Endothelial cell of umbilical vein (primary cell): ENCODE measurements around the gene RELN. TPM values are rescaled to one million over a fixed set of nuclear protein-coding genes. Genes with fewer than 3 reads are reported as not detected.

ENCODE experiments used
- BruUV-seq: library from RNA; stranded (reverse); fragments of 400-500 nt; replicated peaks from 2 replicates; lab custom pipeline; 2021; lab: Mats Ljungman, UMichigan
- CTCF ChIA-PET: fragments of 300-600, 350-600 bp; sonication (Branson Sonifier 250); formaldehyde crosslinking; loops from one replicate; lab custom pipeline; 2021; ENCODE audit warnings: antibody characterized with exemption, inconsistent platforms; lab: Charles Lee
- POLR2A ChIA-PET: fragments of 300-600, 350-600 bp; sonication (Branson Sonifier 250); formaldehyde crosslinking; loops from one replicate; lab custom pipeline; 2021; ENCODE audit warnings: antibody characterized with exemption, inconsistent platforms; lab: Charles Lee
- DNase-seq: peaks from one replicate; pipeline ENCODE4 v3.0.0-alpha.2; 2011; ENCODE audit warnings: low read depth, low spot score
- FAIRE-seq: peaks from 2 replicates; lab custom pipeline; 2011; peaks lifted over from hg19 to GRCh38; lab: Jason Lieb, UNC
- H2AFZ ChIP-seq: 2 replicates; pipeline ENCODE4 v1.6.0; 2012; ENCODE audit warnings: low read depth, low read length, control low read depth, inconsistent platforms
- H3K27ac ChIP-seq: 2 replicates; pipeline ENCODE4 v1.5.1; 2011; ENCODE audit warnings: low read depth, mild to moderate bottlenecking, control low read depth, low read length, moderate library complexity; ENCODE audit not compliant: insufficient read depth
- H3K27me3 ChIP-seq, 2 experiments: 2 replicates each; pipeline versions ENCODE4 v1.6.0 to v1.6.1; 2011; ENCODE audit warnings: low read length in 2 of 2, mixed read lengths in 1 of 2; ENCODE audit not compliant: control insufficient read depth in 2 of 2, insufficient read depth in 2 of 2
- H3K36me3 ChIP-seq, 2 experiments: 2 replicates in 1 of 2; 3 replicates in 1 of 2; pipeline ENCODE4 v1.5.1; 2011; ENCODE audit warnings: low read length in 2 of 2, mild to moderate bottlenecking in 1 of 2, moderate library complexity in 1 of 2; ENCODE audit not compliant: control insufficient read depth in 2 of 2, insufficient read depth in 2 of 2; ENCODE audit errors: extremely low read depth in 1 of 2
- H3K4me1 ChIP-seq: 3 replicates; pipeline ENCODE4 v1.5.1; 2011; ENCODE audit warnings: mild to moderate bottlenecking, low read length; ENCODE audit not compliant: control insufficient read depth, insufficient read depth; ENCODE audit errors: extremely low read depth
- H3K4me2 ChIP-seq: 2 replicates; pipeline ENCODE4 v1.6.1; 2011; ENCODE audit warnings: low read length, control low read depth, mixed read lengths; ENCODE audit not compliant: insufficient read depth
- H3K4me3 ChIP-seq, 3 experiments: fragments of 200-600 bp in 1 of 3; sonication (generic), shearing (Covaris generic) in 1 of 3; replicated peaks in 1 of 3; 2 replicates each; pipeline ENCODE4 v1.5.1; 2011 to 2016; ENCODE audit warnings: control low read depth in 3 of 3, low read length in 3 of 3, mild to moderate bottlenecking in 2 of 3, inconsistent platforms in 1 of 3, low read depth in 1 of 3, moderate library complexity in 1 of 3; ENCODE audit not compliant: insufficient read depth in 1 of 3
- H3K79me2 ChIP-seq: 2 replicates; pipeline ENCODE4 v1.6.0; 2012; ENCODE audit warnings: low read length, inconsistent platforms; ENCODE audit not compliant: control insufficient read depth, insufficient read depth
- H3K9ac ChIP-seq: replicated peaks from 2 replicates; pipeline ENCODE3; 2011; ENCODE audit warnings: low read length, control low read depth; ENCODE audit not compliant: insufficient read depth; ENCODE audit errors: extremely low read depth
- H3K9me1 ChIP-seq: replicated peaks from 3 replicates; pipeline ENCODE4 v1.6.0; 2011; ENCODE audit warnings: mild to moderate bottlenecking, low read length; ENCODE audit not compliant: control insufficient read depth, insufficient read depth; ENCODE audit errors: extremely low read depth
- H3K9me3 ChIP-seq: replicated peaks from 2 replicates; pipeline ENCODE4 v1.5.1; 2012; ENCODE audit warnings: low read length, inconsistent platforms; ENCODE audit not compliant: control insufficient read depth, insufficient read depth
- H4K20me1 ChIP-seq: replicated peaks from 2 replicates; pipeline ENCODE3; 2011; ENCODE audit warnings: mild to moderate bottlenecking, low read length; ENCODE audit not compliant: control insufficient read depth, insufficient read depth; ENCODE audit errors: extremely low read depth
- EZH2 ChIP-seq: IDR thresholded peaks from 2 replicates; pipeline ENCODE4 v1.6.1; 2012; ENCODE audit warnings: borderline replicate concordance, low read depth, mild to moderate bottlenecking, moderate library complexity, low read length, inconsistent platforms; ENCODE audit not compliant: severe bottlenecking
- FOS ChIP-seq: IDR thresholded peaks from 2 replicates; pipeline ENCODE4 v1.6.1; 2011; ENCODE audit warnings: mild to moderate bottlenecking, low read length, moderate library complexity, borderline replicate concordance; ENCODE audit not compliant: insufficient read depth
- GATA2 ChIP-seq: IDR thresholded peaks from 2 replicates; pipeline ENCODE4 v1.7.0; 2011; ENCODE audit warnings: low read depth, mild to moderate bottlenecking, moderate library complexity, mixed read lengths, low read length; ENCODE audit not compliant: insufficient read length, insufficient read depth
- JUN ChIP-seq: IDR thresholded peaks from 2 replicates; pipeline ENCODE4 v1.6.1; 2011; ENCODE audit warnings: borderline replicate concordance, low read depth; ENCODE audit not compliant: insufficient read length, insufficient read depth
- MYC ChIP-seq: IDR thresholded peaks from one replicate; pipeline ENCODE4 v1.6.1; 2011; ENCODE audit warnings: mild to moderate bottlenecking, low read depth, low read length
- POLR2A ChIP-seq: IDR thresholded peaks from 2 replicates; pipeline ENCODE4 v1.6.1; 2012; ENCODE audit warnings: low read depth, mild to moderate bottlenecking, control low read depth, low read length
- POLR2AphosphoS5 ChIP-seq: IDR thresholded peaks from 2 replicates; pipeline ENCODE4 v1.6.1; 2012; ENCODE audit warnings: low read depth, mild to moderate bottlenecking, control low read depth, low read length, moderate library complexity; ENCODE audit not compliant: insufficient read depth
- dilution Hi-C: fragments of 300-500 bp; cut with MboI; formaldehyde crosslinking; loops from one replicate; pipeline ENCODE4 v1.15.0; 2019; ENCODE audit warnings: low sequenced_read_pairs; ENCODE audit not compliant: extremely low pct_ligation_motif_present
- intact Hi-C: fragments of 100-400 bp; cut with micrococcal nuclease; formaldehyde crosslinking; loops from one replicate; pipeline ENCODE4 v1.10.0; 2022
- polyA plus RNA-seq, 4 experiments: library from polyadenylated mRNA; depleted of rRNA in 3 of 4; stranded (reverse) in 3 of 4; unstranded in 1 of 4; fragments of >200 nt; gene quantifications; 2 replicates each; pipeline versions ENCODE4 v1.2.1 to v1.2.3, GENCODE V29; 2011 to 2012; ENCODE audit warnings: missing spikeins in 1 of 4
- total RNA-seq: library from RNA; stranded (reverse); gene quantifications from 2 replicates; pipeline ENCODE4 v1.2.3, GENCODE V29; 2021
- TF ChIP-seq, protein P1 (sequence below): IDR thresholded peaks from 2 replicates; pipeline ENCODE4 v1.6.1; 2011; ENCODE audit not compliant: insufficient read depth, insufficient read length
- TF ChIP-seq, protein P2 (sequence below), 2 donors: IDR thresholded peaks; 1 replicate in 1 of 2; 2 replicates in 1 of 2; pipeline ENCODE4 v1.5.1; 2011; ENCODE audit warnings: low read length in 2 of 2, mild to moderate bottlenecking in 2 of 2, moderate library complexity in 2 of 2, control low read depth in 1 of 2, inconsistent platforms in 1 of 2, low read depth in 1 of 2; ENCODE audit not compliant: insufficient read depth in 1 of 2; ENCODE audit errors: extremely low read depth in 1 of 2

RELN gene
- total and polyA plus RNA-seq, 2 donors (not counting 3 experiments of a cell fraction or from before 2014, with no cell fraction given) = 0.15 to 0.22 TPM

- H3K27me3 ChIP-seq = peaks cover 0 to 12% of the 10 kb centered on the region in 2 experiments
- no peak overlapping the region for H2AFZ ChIP-seq
- H3K9ac ChIP-seq = no peak overlapping the region
- H3K9me1 ChIP-seq = no peaks in the 10 kb centered on the region
- H3K36me3 ChIP-seq = no peaks in the 10 kb centered on the region
- no peak overlapping the region for H3K27ac ChIP-seq
- POLR2A ChIA-PET = no interaction called here
- DNase-seq (no peak), FAIRE-seq (no peak)
- intact Hi-C loops = no loop called here
- dilution Hi-C loops = no loop called here
- CTCF ChIA-PET = no interaction called here
- H3K9me3 ChIP-seq = no peaks in the 10 kb centered on the region
- H3K4me1 ChIP-seq = no peaks in the 10 kb centered on the region
- H4K20me1 ChIP-seq = no peaks in the 10 kb centered on the region
- H3K4me3 ChIP-seq = no peak overlapping the region
- BruUV-seq = no TSS peak
- no peak for TF ChIP-seq EZH2
- no peak for TF ChIP-seq POLR2AphosphoS5
- TF ChIP-seq, protein P1, sequence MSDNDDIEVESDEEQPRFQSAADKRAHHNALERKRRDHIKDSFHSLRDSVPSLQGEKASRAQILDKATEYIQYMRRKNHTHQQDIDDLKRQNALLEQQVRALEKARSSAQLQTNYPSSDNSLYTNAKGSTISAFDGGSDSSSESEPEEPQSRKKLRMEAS = no peak
- TF ChIP-seq GATA2 = no peak
- no peak for TF ChIP-seq POLR2A
- no peak for TF ChIP-seq MYC
- TF ChIP-seq, protein P2, sequence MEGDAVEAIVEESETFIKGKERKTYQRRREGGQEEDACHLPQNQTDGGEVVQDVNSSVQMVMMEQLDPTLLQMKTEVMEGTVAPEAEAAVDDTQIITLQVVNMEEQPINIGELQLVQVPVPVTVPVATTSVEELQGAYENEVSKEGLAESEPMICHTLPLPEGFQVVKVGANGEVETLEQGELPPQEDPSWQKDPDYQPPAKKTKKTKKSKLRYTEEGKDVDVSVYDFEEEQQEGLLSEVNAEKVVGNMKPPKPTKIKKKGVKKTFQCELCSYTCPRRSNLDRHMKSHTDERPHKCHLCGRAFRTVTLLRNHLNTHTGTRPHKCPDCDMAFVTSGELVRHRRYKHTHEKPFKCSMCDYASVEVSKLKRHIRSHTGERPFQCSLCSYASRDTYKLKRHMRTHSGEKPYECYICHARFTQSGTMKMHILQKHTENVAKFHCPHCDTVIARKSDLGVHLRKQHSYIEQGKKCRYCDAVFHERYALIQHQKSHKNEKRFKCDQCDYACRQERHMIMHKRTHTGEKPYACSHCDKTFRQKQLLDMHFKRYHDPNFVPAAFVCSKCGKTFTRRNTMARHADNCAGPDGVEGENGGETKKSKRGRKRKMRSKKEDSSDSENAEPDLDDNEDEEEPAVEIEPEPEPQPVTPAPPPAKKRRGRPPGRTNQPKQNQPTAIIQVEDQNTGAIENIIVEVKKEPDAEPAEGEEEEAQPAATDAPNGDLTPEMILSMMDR (IDR thresholded peaks at IDR 0.05; ENCODE audit: extremely low read depth in 1 of 2, insufficient read depth in 1 of 2, low read depth in 1 of 2, low read length in 2 of 2) = no peak
- TF ChIP-seq FOS = no peak
- TF ChIP-seq JUN = no peak
- no peaks in the 10 kb centered on the region for H3K79me2 ChIP-seq
- H3K4me2 ChIP-seq = no peak overlapping the region
These were observed 179.2 kb downstream of the RELN start for GRCh38 chr7:103810112-103810744.
